Stimulated activated CD8-positive, alpha-beta memory T cell treated with anti-CD3 and anti-CD28 coated beads, Interleukin-12 subunit alpha, Interleukin-12 subunit beta, amount 100 ng/mL, for 1 hour (primary cell): ENCODE measurements around the gene HLA-G.
"Not testable (repeated sequence)": the region's sequence is repeated elsewhere in the genome, so short reads cannot be mapped to it uniquely, and the experiment has no call there.

Experiments
- DNase-seq: peaks from one replicate; pipeline ENCODE4 v3.0.0-alpha.2; 2020; ENCODE audit warnings: low read depth

HLA-G gene

GRCh38 chr6:29870104-29870503, 42.5 kb downstream of the HLA-G start:
- no peak for DNase-seq

- no peak for DNase-seq
These were observed 45.2 kb downstream of the HLA-G start for GRCh38 chr6:29872791-29873190.

GRCh38 chr6:29875257-29875656, 47.6 kb downstream of the HLA-G start:
- no peak for DNase-seq

- DNase-seq: not testable (repeated sequence)
These were observed 48.1 kb downstream of the HLA-G start for GRCh38 chr6:29875734-29876133.
